Measurements from ENCODE around the gene DNAH9. TPM values are rescaled to one million over a fixed set of nuclear protein-coding genes. Genes with fewer than 3 reads are reported as not detected.

DNAH9 gene
- total RNA-seq, 4 donors from 2014 or later, result not detected

- Histone ChIP-seq H3K27me3 (no peaks in the 10 kb centered on the region), H3K27ac (no peak overlapping the region), H3K4me1 (no peaks in the 10 kb centered on the region), H3K9me3 (no peaks in the 10 kb centered on the region), H3K4me3 (no peak overlapping the region), H3K36me3 (no peaks in the 10 kb centered on the region)
- no peak for DNase-seq
- no peak for TF ChIP-seq POLR2A (IDR thresholded peaks at IDR 0.05)
- TF ChIP-seq, protein P1, sequence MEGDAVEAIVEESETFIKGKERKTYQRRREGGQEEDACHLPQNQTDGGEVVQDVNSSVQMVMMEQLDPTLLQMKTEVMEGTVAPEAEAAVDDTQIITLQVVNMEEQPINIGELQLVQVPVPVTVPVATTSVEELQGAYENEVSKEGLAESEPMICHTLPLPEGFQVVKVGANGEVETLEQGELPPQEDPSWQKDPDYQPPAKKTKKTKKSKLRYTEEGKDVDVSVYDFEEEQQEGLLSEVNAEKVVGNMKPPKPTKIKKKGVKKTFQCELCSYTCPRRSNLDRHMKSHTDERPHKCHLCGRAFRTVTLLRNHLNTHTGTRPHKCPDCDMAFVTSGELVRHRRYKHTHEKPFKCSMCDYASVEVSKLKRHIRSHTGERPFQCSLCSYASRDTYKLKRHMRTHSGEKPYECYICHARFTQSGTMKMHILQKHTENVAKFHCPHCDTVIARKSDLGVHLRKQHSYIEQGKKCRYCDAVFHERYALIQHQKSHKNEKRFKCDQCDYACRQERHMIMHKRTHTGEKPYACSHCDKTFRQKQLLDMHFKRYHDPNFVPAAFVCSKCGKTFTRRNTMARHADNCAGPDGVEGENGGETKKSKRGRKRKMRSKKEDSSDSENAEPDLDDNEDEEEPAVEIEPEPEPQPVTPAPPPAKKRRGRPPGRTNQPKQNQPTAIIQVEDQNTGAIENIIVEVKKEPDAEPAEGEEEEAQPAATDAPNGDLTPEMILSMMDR (IDR thresholded peaks at IDR 0.05 in 4 of 5, conservative IDR thresholded peaks at IDR 0.05 in 1 of 5), result no peak
- in situ Hi-C loops (cut with MboI; ENCODE audit: low sequenced_read_pairs in 4 of 4), result loop anchor here in 1 of 4 donors (25.0 kb wide), 1 partner anchor 766 kb away; no protein-coding TSS in a partner anchor
- intact Hi-C loops (cut with DNase I; ENCODE audit: low total_unique reads), result no loop called here
- ATAC-seq, result no peak
Measured at GRCh38 chr17:11628374-11628773, 30.1 kb downstream of the DNAH9 start.

DNA sequence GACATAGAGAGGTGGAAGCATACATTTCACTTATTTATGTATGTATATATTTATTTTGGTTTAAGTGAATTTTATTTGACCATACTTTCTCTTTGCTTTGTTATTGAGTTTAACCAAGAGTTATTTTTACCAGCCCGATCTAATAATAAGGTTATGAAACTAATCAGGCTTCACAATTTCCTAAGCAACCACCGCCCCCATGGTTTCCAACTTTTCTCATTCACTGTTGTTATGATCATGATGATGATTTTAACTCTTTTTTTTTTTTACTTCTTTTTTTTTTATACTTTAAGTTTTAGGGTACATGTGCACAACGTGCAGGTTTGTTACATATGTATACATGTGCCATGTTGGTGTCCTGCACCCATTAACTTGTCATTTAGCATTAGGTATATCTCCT is 30.6 kb downstream of the DNAH9 start:
- no peak for DNase-seq
- intact Hi-C loops (cut with DNase I; ENCODE audit: low total_unique reads) (no loop called here), in situ Hi-C loops (cut with MboI; ENCODE audit: low sequenced_read_pairs in 4 of 4) (loop anchor here in 1 of 4 donors (25.0 kb wide), 1 partner anchor 767 kb away; no protein-coding TSS in a partner anchor)

DNA sequence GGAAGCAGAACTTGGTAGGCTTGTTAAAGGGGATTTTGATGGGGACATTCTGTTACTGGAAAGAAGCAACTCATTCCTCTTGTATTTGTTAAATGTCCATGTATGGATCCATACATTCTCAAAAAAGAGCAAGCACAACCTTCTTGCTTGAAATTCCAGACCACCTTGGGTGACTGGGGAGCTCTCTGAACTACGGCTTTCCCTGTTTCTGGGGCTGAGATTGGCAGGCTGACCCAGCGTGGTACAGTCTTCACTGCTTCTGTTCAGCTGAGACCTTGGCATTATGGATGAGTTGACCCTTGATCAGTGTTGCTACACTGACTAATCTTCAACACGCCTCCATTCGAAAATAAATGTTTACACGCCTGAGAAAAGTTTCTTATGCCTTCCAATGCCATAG is 38.5 kb downstream of the DNAH9 start:
- no peaks in the 10 kb centered on the region for H3K36me3 ChIP-seq
- H3K4me1 ChIP-seq, result no peaks in the 10 kb centered on the region
- no peaks in the 10 kb centered on the region for H3K27me3 ChIP-seq
- intact Hi-C loops (cut with DNase I; ENCODE audit: low total_unique reads), result no loop called here
- H3K27ac ChIP-seq, result no peak overlapping the region
- no peak overlapping the region for H3K4me3 ChIP-seq
- DNase-seq, result no peak
- in situ Hi-C loops (cut with MboI; ENCODE audit: low sequenced_read_pairs in 4 of 4), result loop anchor here in 1 of 4 donors (25.0 kb wide), 1 partner anchor 774 kb away; no protein-coding TSS in a partner anchor
- H3K9me3 ChIP-seq, result no peaks in the 10 kb centered on the region
- no peak for ATAC-seq
- TF ChIP-seq, protein P1 (IDR thresholded peaks at IDR 0.05 in 4 of 5, conservative IDR thresholded peaks at IDR 0.05 in 1 of 5), result no peak
- no peak for TF ChIP-seq POLR2A (IDR thresholded peaks at IDR 0.05)

More for the DNA sequence above, 30.6 kb downstream of the DNAH9 start:
- Histone ChIP-seq H3K27ac (no peak overlapping the region), H3K4me3 (no peak overlapping the region), H3K9me3 (no peaks in the 10 kb centered on the region), H3K4me1 (no peaks in the 10 kb centered on the region), H3K27me3 (no peaks in the 10 kb centered on the region), H3K36me3 (no peaks in the 10 kb centered on the region)
- TF ChIP-seq, protein P1 (IDR thresholded peaks at IDR 0.05 in 4 of 5, conservative IDR thresholded peaks at IDR 0.05 in 1 of 5), result no peak
- no peak for TF ChIP-seq POLR2A (IDR thresholded peaks at IDR 0.05)
- no peak for ATAC-seq

DNA sequence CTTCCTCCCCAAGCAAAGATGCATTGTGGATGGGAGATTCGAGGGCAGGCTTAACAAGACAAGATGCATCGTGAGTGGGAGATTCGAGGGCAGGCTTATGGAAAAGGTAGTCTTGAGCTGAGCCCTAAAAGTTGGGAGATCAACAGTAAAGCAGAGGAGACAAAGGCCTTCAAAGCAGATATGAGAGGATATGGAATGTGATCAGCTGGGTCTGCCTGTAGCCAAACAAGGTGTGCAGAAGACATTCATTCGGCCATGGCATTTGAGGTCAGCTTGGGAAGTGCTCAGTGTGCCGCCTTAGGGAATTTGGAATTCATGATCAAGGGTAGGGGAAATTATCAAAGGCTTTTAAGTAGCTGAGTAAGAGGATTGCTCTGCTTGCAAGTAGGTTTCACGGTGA is 39.5 kb downstream of the DNAH9 start:
- in situ Hi-C loops (cut with MboI; ENCODE audit: low sequenced_read_pairs in 4 of 4), result loop anchor here in 1 of 4 donors (25.0 kb wide), 1 partner anchor 775 kb away; no protein-coding TSS in a partner anchor

More for the DNA sequence above, 39.5 kb downstream of the DNAH9 start:
- Histone ChIP-seq H3K27ac (no peak overlapping the region), H3K27me3 (no peaks in the 10 kb centered on the region), H3K36me3 (no peaks in the 10 kb centered on the region), H3K4me3 (no peak overlapping the region), H3K4me1 (no peaks in the 10 kb centered on the region), H3K9me3 (no peaks in the 10 kb centered on the region)
- intact Hi-C loops (cut with DNase I; ENCODE audit: low total_unique reads), result no loop called here
- TF ChIP-seq, protein P1 (IDR thresholded peaks at IDR 0.05 in 4 of 5, conservative IDR thresholded peaks at IDR 0.05 in 1 of 5), result no peak
- no peak for TF ChIP-seq POLR2A (IDR thresholded peaks at IDR 0.05)
- DNase-seq (no peak), ATAC-seq (no peak)

Data from gastrocnemius medialis (tissue), 4 donors.